PFSK-1 (cell line): Measurements from ENCODE around the gene PIK3C3.

Experiments
- POLR2AphosphoS5 ChIP-seq: IDR thresholded peaks from 2 replicates; pipeline ENCODE4 v1.6.1; 2012; ENCODE audit warnings: low read depth, mild to moderate bottlenecking, control low read depth, low read length, moderate library complexity
- REST ChIP-seq, 2 experiments: IDR thresholded peaks; 2 replicates each; pipeline versions ENCODE4 v1.6.1 to v1.8.0; 2011 to 2012; ENCODE audit warnings: low read depth in 2 of 2, low read length in 2 of 2, control low read depth in 1 of 2, inconsistent platforms in 1 of 2, mild to moderate bottlenecking in 1 of 2, moderate library complexity in 1 of 2; ENCODE audit not compliant: insufficient read depth in 1 of 2
- TAF1 ChIP-seq: IDR thresholded peaks from 2 replicates; pipeline ENCODE4 v1.6.1; 2012; ENCODE audit warnings: low read length, control low read depth, borderline replicate concordance; ENCODE audit not compliant: insufficient read depth

- no peak for TF ChIP-seq POLR2AphosphoS5
- TF ChIP-seq TAF1: no peak
- no peak for TF ChIP-seq REST (IDR thresholded peaks at IDR 0.05; ENCODE audit: insufficient read depth in 1 of 2, low read depth in 2 of 2, low read length in 2 of 2)
These were observed 152.3 kb downstream of the PIK3C3 start for GRCh38 chr18:42107287-42107686.
